Neural cell (in vitro differentiated cells): ENCODE data around the gene DRICH1.
"Not testable (repeated sequence)": the region's sequence is repeated elsewhere in the genome, so short reads cannot be mapped to it uniquely, and the experiment has no call there.

Experiments
- EZH2 ChIP-seq: fragments of 200-600, 300-800 bp; shearing (Covaris generic), sonication (generic); IDR thresholded peaks from 2 replicates; pipeline ENCODE4 v1.6.1; 2014; ENCODE audit warnings: antibody characterized with exemption, low read length, borderline replicate concordance, mild to moderate bottlenecking; ENCODE audit not compliant: insufficient read depth, poor library complexity, severe bottlenecking
- POLR2AphosphoS5 ChIP-seq: IDR thresholded peaks from 2 replicates; pipeline ENCODE4 v1.6.1; 2012
- SMC3 ChIP-seq: fragments of 450-650 bp; conservative IDR thresholded peaks from 2 replicates; pipeline ENCODE4 v1.6.1; 2014; ENCODE audit warnings: antibody characterized with exemption, mild to moderate bottlenecking, moderate library complexity; ENCODE audit not compliant: poor library complexity
- TF ChIP-seq, protein P1 (sequence below): fragments of 450-650 bp; IDR thresholded peaks from 2 replicates; pipeline ENCODE4 v1.5.1; 2014; ENCODE audit warnings: antibody characterized with exemption, mild to moderate bottlenecking, moderate library complexity; ENCODE audit not compliant: poor library complexity, severe bottlenecking
- TF ChIP-seq, protein P2 (sequence below): IDR thresholded peaks from 2 replicates; pipeline ENCODE4 v1.6.1; 2012; ENCODE audit warnings: borderline replicate concordance

DNA sequence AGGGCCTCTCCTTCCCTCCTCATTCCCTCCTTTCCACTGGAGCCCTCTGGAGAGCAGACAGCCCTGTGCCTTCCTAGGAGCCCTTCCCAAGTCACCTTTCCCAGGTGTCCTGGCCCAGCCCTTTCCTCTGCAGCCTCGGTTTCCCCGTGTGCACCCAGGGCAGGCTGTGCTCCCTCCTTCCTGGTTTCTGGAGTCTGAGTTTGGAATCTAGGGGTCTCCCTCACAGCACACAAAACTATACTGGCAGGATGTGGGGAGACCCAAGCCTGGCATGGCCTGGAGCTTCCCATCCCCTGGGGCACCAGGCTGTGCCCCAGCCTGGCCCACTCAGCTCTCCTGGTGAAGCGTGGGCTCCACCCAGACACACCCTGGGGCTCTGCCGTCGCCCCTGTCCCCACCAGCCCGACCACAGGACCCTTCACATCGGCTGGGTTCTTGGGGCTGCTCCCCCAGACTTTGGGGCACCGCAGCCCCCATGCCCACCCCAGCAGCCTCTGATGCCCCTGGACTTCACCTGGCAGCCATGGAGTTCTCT, 58.4 kb downstream of the DRICH1 start:
- not testable (repeated sequence) for TF ChIP-seq EZH2, POLR2AphosphoS5, SMC3
- TF ChIP-seq, protein P1, sequence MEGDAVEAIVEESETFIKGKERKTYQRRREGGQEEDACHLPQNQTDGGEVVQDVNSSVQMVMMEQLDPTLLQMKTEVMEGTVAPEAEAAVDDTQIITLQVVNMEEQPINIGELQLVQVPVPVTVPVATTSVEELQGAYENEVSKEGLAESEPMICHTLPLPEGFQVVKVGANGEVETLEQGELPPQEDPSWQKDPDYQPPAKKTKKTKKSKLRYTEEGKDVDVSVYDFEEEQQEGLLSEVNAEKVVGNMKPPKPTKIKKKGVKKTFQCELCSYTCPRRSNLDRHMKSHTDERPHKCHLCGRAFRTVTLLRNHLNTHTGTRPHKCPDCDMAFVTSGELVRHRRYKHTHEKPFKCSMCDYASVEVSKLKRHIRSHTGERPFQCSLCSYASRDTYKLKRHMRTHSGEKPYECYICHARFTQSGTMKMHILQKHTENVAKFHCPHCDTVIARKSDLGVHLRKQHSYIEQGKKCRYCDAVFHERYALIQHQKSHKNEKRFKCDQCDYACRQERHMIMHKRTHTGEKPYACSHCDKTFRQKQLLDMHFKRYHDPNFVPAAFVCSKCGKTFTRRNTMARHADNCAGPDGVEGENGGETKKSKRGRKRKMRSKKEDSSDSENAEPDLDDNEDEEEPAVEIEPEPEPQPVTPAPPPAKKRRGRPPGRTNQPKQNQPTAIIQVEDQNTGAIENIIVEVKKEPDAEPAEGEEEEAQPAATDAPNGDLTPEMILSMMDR = not testable (repeated sequence)
- TF ChIP-seq, protein P2, sequence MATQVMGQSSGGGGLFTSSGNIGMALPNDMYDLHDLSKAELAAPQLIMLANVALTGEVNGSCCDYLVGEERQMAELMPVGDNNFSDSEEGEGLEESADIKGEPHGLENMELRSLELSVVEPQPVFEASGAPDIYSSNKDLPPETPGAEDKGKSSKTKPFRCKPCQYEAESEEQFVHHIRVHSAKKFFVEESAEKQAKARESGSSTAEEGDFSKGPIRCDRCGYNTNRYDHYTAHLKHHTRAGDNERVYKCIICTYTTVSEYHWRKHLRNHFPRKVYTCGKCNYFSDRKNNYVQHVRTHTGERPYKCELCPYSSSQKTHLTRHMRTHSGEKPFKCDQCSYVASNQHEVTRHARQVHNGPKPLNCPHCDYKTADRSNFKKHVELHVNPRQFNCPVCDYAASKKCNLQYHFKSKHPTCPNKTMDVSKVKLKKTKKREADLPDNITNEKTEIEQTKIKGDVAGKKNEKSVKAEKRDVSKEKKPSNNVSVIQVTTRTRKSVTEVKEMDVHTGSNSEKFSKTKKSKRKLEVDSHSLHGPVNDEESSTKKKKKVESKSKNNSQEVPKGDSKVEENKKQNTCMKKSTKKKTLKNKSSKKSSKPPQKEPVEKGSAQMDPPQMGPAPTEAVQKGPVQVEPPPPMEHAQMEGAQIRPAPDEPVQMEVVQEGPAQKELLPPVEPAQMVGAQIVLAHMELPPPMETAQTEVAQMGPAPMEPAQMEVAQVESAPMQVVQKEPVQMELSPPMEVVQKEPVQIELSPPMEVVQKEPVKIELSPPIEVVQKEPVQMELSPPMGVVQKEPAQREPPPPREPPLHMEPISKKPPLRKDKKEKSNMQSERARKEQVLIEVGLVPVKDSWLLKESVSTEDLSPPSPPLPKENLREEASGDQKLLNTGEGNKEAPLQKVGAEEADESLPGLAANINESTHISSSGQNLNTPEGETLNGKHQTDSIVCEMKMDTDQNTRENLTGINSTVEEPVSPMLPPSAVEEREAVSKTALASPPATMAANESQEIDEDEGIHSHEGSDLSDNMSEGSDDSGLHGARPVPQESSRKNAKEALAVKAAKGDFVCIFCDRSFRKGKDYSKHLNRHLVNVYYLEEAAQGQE = not testable (repeated sequence)
